ENCODE results near the gene TRIO.

TRIO gene

GRCh38 chr5:14428302-14429081, 285.4 kb downstream of the TRIO start:
- H3K9ac ChIP-seq (ENCODE audit: low read depth, low read length): no peak overlapping the region
- H3K9me3 ChIP-seq (ENCODE audit: insufficient read depth, low read length, severe bottlenecking): no peaks in the 10 kb centered on the region
- no peak overlapping the region for H3K4me2 ChIP-seq (ENCODE audit: insufficient read depth, low read length)
- ATAC-seq (ENCODE audit: insufficient read depth, low read depth) (no peak), DNase-seq (no peak)
- no peaks in the 10 kb centered on the region for H3K36me3 ChIP-seq (ENCODE audit: insufficient read depth, low read length)
- no peaks in the 10 kb centered on the region for H3K27me3 ChIP-seq (ENCODE audit: insufficient read depth, low read length, poor library complexity)
- no peaks in the 10 kb centered on the region for H3K79me2 ChIP-seq (ENCODE audit: insufficient read depth, low read length)
- no peak overlapping the region for H3K27ac ChIP-seq (ENCODE audit: low read length)
- H3K4me1 ChIP-seq (ENCODE audit: insufficient read depth, low read length): no peaks in the 10 kb centered on the region
- TF ChIP-seq CTCF (IDR thresholded peaks at IDR 0.05; ENCODE audit: borderline replicate concordance, extremely low read depth, low read length, poor library complexity, severe bottlenecking): no peak
- TF ChIP-seq EZH2 (IDR thresholded peaks at IDR 0.05; ENCODE audit: borderline replicate concordance, low read depth, low read length, severe bottlenecking): no peak
- no peak overlapping the region for H2AFZ ChIP-seq (ENCODE audit: low read depth, low read length)
- no peaks in the 10 kb centered on the region for H4K20me1 ChIP-seq (ENCODE audit: insufficient read depth, low read length)
- H3K4me3 ChIP-seq (ENCODE audit: low read depth in 1 of 2, low read length in 2 of 2): no peak overlapping the region

- ATAC-seq (ENCODE audit: insufficient read depth, low read depth) (no peak), DNase-seq (no peak)
- Histone ChIP-seq H3K4me2 (ENCODE audit: insufficient read depth, low read length) (no peak overlapping the region), H3K9me3 (ENCODE audit: insufficient read depth, low read length, severe bottlenecking) (no peaks in the 10 kb centered on the region), H3K36me3 (ENCODE audit: insufficient read depth, low read length) (no peaks in the 10 kb centered on the region), H3K27ac (ENCODE audit: low read length) (no peak overlapping the region), H3K4me3 (ENCODE audit: low read depth in 1 of 2, low read length in 2 of 2) (no peak overlapping the region), H3K4me1 (ENCODE audit: insufficient read depth, low read length) (no peaks in the 10 kb centered on the region), H4K20me1 (ENCODE audit: insufficient read depth, low read length) (no peaks in the 10 kb centered on the region), H2AFZ (ENCODE audit: low read depth, low read length) (no peak overlapping the region), H3K9ac (ENCODE audit: low read depth, low read length) (no peak overlapping the region), H3K27me3 (ENCODE audit: insufficient read depth, low read length, poor library complexity) (no peaks in the 10 kb centered on the region), H3K79me2 (ENCODE audit: insufficient read depth, low read length) (no peaks in the 10 kb centered on the region)
- TF ChIP-seq EZH2 (IDR thresholded peaks at IDR 0.05; ENCODE audit: borderline replicate concordance, low read depth, low read length, severe bottlenecking) (no peak), CTCF (IDR thresholded peaks at IDR 0.05; ENCODE audit: borderline replicate concordance, extremely low read depth, low read length, poor library complexity, severe bottlenecking) (no peak)
These were observed 286.2 kb downstream of the TRIO start for GRCh38 chr5:14429101-14430050.

- ATAC-seq (ENCODE audit: insufficient read depth, low read depth) (no peak), DNase-seq (no peak)
- TF ChIP-seq CTCF (IDR thresholded peaks at IDR 0.05; ENCODE audit: borderline replicate concordance, extremely low read depth, low read length, poor library complexity, severe bottlenecking): no peak
- TF ChIP-seq EZH2 (IDR thresholded peaks at IDR 0.05; ENCODE audit: borderline replicate concordance, low read depth, low read length, severe bottlenecking): no peak
- H3K36me3 ChIP-seq (ENCODE audit: insufficient read depth, low read length): no peaks in the 10 kb centered on the region
- H3K27ac ChIP-seq (ENCODE audit: low read length): no peak overlapping the region
- H4K20me1 ChIP-seq (ENCODE audit: insufficient read depth, low read length): no peaks in the 10 kb centered on the region
- H3K4me3 ChIP-seq (ENCODE audit: low read depth in 1 of 2, low read length in 2 of 2): no peak overlapping the region
- H3K4me2 ChIP-seq (ENCODE audit: insufficient read depth, low read length): no peak overlapping the region
- H3K79me2 ChIP-seq (ENCODE audit: insufficient read depth, low read length): no peaks in the 10 kb centered on the region
- H3K9ac ChIP-seq (ENCODE audit: low read depth, low read length): no peak overlapping the region
- no peaks in the 10 kb centered on the region for H3K27me3 ChIP-seq (ENCODE audit: insufficient read depth, low read length, poor library complexity)
- no peaks in the 10 kb centered on the region for H3K9me3 ChIP-seq (ENCODE audit: insufficient read depth, low read length, severe bottlenecking)
- H3K4me1 ChIP-seq (ENCODE audit: insufficient read depth, low read length): no peaks in the 10 kb centered on the region
- no peak overlapping the region for H2AFZ ChIP-seq (ENCODE audit: low read depth, low read length)
These were observed 288.4 kb downstream of the TRIO start for GRCh38 chr5:14431534-14431933.
